HFF-Myc (cell line): Measurements from ENCODE around the gene NCKAP5.

Experiments used
- DNase-seq: peaks from one replicate; pipeline ENCODE4 v3.0.0-alpha.2; 2011; ENCODE audit warnings: low read depth; ENCODE audit errors: extremely low read depth
- H3K4me3 ChIP-seq: replicated peaks from 2 replicates; pipeline ENCODE4 v1.5.1; 2011; ENCODE audit warnings: low read depth, mild to moderate bottlenecking, control low read depth, low read length
- CTCF ChIP-seq: IDR thresholded peaks from 2 replicates; pipeline ENCODE4 v1.5.1; 2012; ENCODE audit warnings: mild to moderate bottlenecking, low read depth, low read length, control low read depth; ENCODE audit errors: missing control alignments

The NCKAP5 gene

GRCh38 chr2:133054297-133054696, 514.0 kb downstream of the NCKAP5 start:
- no peak for DNase-seq
- no peak for TF ChIP-seq CTCF
- no peak overlapping the region for H3K4me3 ChIP-seq

- DNase-seq: no peak
- no peak overlapping the region for H3K4me3 ChIP-seq
- TF ChIP-seq CTCF: no peak
Observed at GRCh38 chr2:133053541-133053940, 514.7 kb downstream of the NCKAP5 start.

- no peak for TF ChIP-seq CTCF
- no peak for DNase-seq
- H3K4me3 ChIP-seq: no peak overlapping the region
Observed at GRCh38 chr2:133045787-133046186, 522.5 kb downstream of the NCKAP5 start.

- no peak for DNase-seq
- H3K4me3 ChIP-seq: no peak overlapping the region
- TF ChIP-seq CTCF: no peak
Observed at GRCh38 chr2:133044556-133044955, 523.7 kb downstream of the NCKAP5 start.

GRCh38 chr2:133040170-133040569, 528.1 kb downstream of the NCKAP5 start:
- H3K4me3 ChIP-seq: no peak overlapping the region
- no peak for TF ChIP-seq CTCF
- no peak for DNase-seq

GRCh38 chr2:133039531-133039930, 528.7 kb downstream of the NCKAP5 start:
- TF ChIP-seq CTCF: no peak
- no peak overlapping the region for H3K4me3 ChIP-seq
- no peak for DNase-seq

- TF ChIP-seq CTCF: no peak
- no peak for DNase-seq
- H3K4me3 ChIP-seq: no peak overlapping the region
Observed at GRCh38 chr2:133026536-133027177, 541.6 kb downstream of the NCKAP5 start.
